ENCODE results near the gene CDK5RAP2.

DNA sequence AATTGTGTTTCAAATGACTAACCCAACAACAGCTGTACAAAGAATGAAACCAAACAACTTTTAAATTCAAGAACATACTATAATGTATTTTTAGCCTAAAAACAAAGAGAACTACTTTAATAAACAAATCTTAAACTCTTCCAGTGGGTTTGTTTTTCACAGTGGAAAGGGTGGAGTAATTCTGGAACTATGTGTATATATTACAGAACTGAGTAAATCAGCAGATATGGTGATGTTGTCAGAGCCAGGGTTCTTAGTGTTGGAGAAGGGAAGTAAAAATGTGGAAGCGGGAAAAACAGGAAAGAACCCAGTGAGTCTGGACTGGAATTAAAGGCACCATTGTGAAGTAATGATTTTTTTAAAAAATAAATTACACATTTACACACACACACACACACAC lies 144.9 kb downstream of the CDK5RAP2 start:
- TF ChIP-seq POLR2AphosphoS5 (IDR thresholded peaks at IDR 0.05) = no peak
- TF ChIP-seq, protein P1, sequence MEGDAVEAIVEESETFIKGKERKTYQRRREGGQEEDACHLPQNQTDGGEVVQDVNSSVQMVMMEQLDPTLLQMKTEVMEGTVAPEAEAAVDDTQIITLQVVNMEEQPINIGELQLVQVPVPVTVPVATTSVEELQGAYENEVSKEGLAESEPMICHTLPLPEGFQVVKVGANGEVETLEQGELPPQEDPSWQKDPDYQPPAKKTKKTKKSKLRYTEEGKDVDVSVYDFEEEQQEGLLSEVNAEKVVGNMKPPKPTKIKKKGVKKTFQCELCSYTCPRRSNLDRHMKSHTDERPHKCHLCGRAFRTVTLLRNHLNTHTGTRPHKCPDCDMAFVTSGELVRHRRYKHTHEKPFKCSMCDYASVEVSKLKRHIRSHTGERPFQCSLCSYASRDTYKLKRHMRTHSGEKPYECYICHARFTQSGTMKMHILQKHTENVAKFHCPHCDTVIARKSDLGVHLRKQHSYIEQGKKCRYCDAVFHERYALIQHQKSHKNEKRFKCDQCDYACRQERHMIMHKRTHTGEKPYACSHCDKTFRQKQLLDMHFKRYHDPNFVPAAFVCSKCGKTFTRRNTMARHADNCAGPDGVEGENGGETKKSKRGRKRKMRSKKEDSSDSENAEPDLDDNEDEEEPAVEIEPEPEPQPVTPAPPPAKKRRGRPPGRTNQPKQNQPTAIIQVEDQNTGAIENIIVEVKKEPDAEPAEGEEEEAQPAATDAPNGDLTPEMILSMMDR (IDR thresholded peaks at IDR 0.05 in 8 of 11, conservative IDR thresholded peaks at IDR 0.05 in 3 of 11) = no peak

All from spleen (tissue), 7 donors.